Transverse colon (tissue), 4 donors: Measurements from ENCODE around the gene WDR41. TPM values are rescaled to one million over a fixed set of nuclear protein-coding genes. Genes with fewer than 3 reads are reported as not detected.

Source experiments
- DNase-seq: peaks from one replicate; pipeline ENCODE4 v3.0.0-alpha.2; 2019
- H3K27ac ChIP-seq, 4 donors: fragments of 200-600 bp; sonication (generic); 2 replicates each; pipeline ENCODE4 v1.5.1; 2016 to 2018; ENCODE audit warnings: inconsistent platforms in 4 of 4
- H3K27me3 ChIP-seq: fragments of 200-600 bp; sonication (generic); 2 replicates; pipeline ENCODE4 v1.5.1; 2017; ENCODE audit warnings: inconsistent platforms
- H3K36me3 ChIP-seq, 4 donors: fragments of 200-600 bp; sonication (generic); 2 replicates each; pipeline ENCODE4 v1.5.1; 2017 to 2019; ENCODE audit warnings: inconsistent platforms in 4 of 4
- H3K4me1 ChIP-seq, 4 donors: fragments of 200-600 bp; sonication (generic); 2 replicates each; pipeline ENCODE4 v1.5.1; 2017 to 2020; ENCODE audit warnings: inconsistent platforms in 4 of 4
- H3K4me3 ChIP-seq, 4 donors: fragments of 200-600 bp; sonication (generic); 1 replicate in 1 of 4; 2 replicates in 3 of 4; pipeline versions ENCODE4 v1.5.1 to v1.6.1; 2017 to 2019; ENCODE audit warnings: inconsistent platforms in 4 of 4
- H3K9me3 ChIP-seq, 2 donors: fragments of 200-600 bp; sonication (generic); 2 replicates each; pipeline ENCODE4 v1.5.1; 2017 to 2019; ENCODE audit warnings: inconsistent platforms in 2 of 2
- EP300 ChIP-seq: sonication (generic); formaldehyde crosslinking; IDR thresholded peaks from one replicate; pipeline ENCODE4 v1.6.1; 2017; ENCODE audit warnings: antibody characterized with exemption, low read depth
- POLR2A ChIP-seq: fragments of 450-650 bp; IDR thresholded peaks from one replicate; pipeline ENCODE4 v1.6.1; 2016; ENCODE audit warnings: antibody characterized with exemption, mild to moderate bottlenecking, moderate library complexity
- POLR2AphosphoS5 ChIP-seq, 3 donors: sonication (generic); formaldehyde crosslinking; IDR thresholded peaks; one replicate each; pipeline ENCODE4 v1.6.1; 2016; ENCODE audit warnings: antibody characterized with exemption in 3 of 3
- WGBS, 2 donors: methylation state at CpG; one replicate each; pipeline ENCODE4 v1.1.5; 2018; ENCODE audit warnings: low coverage in 1 of 2; 5-methylcytosine and 5-hydroxymethylcytosine counted together
- in situ Hi-C, 4 donors: fragments of 200-750 bp; cut with MboI; loops; one replicate each; pipeline versions ENCODE4 v1.15.0 to v1.15.1; 2017; ENCODE audit warnings: low sequenced_read_pairs in 3 of 4, low pct_ligation_motif_present in 1 of 4, low pct_unique_long_range_greater_than_20kb in 1 of 4
- intact Hi-C: fragments of 100-400 bp; cut with DNase I; formaldehyde crosslinking; loops from one replicate; pipeline ENCODE4 v1.15.1; 2023; ENCODE audit warnings: low total_unique reads
- total RNA-seq, 4 donors: library from RNA; depleted of rRNA; stranded (reverse); fragments of >200 nt; gene quantifications; one replicate each; pipeline ENCODE4 v1.1.0, GENCODE V29; 2016
- TF ChIP-seq, protein P1 (sequence below), 5 experiments: fragments of 200-600 bp in 3 of 5; fragments of 450-650 bp in 2 of 5; sonication (generic) in 3 of 5; IDR thresholded peaks; 1 replicate in 2 of 5; 2 replicates in 3 of 5; pipeline ENCODE4 v1.5.1; 2016 to 2017; ENCODE audit warnings: antibody characterized with exemption in 5 of 5, inconsistent platforms in 3 of 5, mild to moderate bottlenecking in 2 of 5, moderate library complexity in 1 of 5

WDR41 gene
- total RNA-seq, 4 donors from 2014 or later = 1.1 to 33.7 (median 21.2) TPM

DNA sequence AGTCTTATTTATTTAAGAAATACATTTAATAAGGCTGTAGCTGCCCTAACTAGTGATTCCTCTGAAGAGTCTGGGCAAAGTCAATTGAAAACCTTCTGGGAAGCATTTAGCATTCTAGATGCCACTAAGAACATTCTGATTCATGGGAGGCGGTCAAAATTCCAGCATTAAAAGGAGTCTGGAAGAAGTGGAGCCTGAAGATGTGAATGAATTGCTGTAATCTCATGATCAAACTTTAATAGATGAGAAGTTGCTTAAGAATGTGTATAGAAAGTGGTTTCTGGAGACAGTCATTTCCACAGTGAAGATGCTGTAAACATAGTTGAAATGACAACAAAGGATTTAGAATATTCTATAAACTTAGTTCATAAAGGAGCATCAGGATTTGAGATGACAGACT, 61.4 kb downstream of the WDR41 start:
- 96 to 100% methylated on average over 1 of the region's 1 CpG for WGBS, 2 donors
- H3K27ac ChIP-seq = no peak overlapping the region
- intact Hi-C loops = no loop called here
- H3K27me3 ChIP-seq = no peaks in the 10 kb centered on the region
- no peaks in the 10 kb centered on the region for H3K9me3 ChIP-seq
- in situ Hi-C loops = no loop called here
- H3K4me1 ChIP-seq = peaks cover 0 to 21% (median 2%) of the 10 kb centered on the region in 4 donors
- TF ChIP-seq POLR2AphosphoS5 (IDR thresholded peaks at IDR 0.05) (no peak), EP300 (no peak), POLR2A (no peak)
- TF ChIP-seq, protein P1, sequence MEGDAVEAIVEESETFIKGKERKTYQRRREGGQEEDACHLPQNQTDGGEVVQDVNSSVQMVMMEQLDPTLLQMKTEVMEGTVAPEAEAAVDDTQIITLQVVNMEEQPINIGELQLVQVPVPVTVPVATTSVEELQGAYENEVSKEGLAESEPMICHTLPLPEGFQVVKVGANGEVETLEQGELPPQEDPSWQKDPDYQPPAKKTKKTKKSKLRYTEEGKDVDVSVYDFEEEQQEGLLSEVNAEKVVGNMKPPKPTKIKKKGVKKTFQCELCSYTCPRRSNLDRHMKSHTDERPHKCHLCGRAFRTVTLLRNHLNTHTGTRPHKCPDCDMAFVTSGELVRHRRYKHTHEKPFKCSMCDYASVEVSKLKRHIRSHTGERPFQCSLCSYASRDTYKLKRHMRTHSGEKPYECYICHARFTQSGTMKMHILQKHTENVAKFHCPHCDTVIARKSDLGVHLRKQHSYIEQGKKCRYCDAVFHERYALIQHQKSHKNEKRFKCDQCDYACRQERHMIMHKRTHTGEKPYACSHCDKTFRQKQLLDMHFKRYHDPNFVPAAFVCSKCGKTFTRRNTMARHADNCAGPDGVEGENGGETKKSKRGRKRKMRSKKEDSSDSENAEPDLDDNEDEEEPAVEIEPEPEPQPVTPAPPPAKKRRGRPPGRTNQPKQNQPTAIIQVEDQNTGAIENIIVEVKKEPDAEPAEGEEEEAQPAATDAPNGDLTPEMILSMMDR (IDR thresholded peaks at IDR 0.05) = no peak
- no peak for DNase-seq
- peaks cover 0 to 20% (median under 1%) of the 10 kb centered on the region in 4 donors for H3K36me3 ChIP-seq
- H3K4me3 ChIP-seq = no peak overlapping the region

DNA sequence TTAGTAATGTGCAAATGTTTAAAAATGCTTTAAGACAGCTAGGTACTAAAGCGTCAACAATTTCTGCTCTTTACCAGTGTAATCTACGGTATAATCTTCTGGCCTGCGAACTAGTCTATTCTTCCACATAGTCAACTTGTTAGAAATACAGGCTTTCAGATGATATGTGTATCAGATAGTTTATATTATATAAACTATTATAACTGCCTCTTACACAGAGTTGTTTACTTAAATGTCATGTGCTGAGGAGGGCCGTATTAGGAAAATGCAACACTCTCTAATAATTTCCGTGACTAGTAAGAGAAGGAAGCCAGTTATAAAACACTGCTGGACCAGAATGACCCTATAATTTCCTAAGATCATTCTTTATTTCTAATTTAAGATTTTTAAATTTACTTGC, 63.6 kb downstream of the WDR41 start:
- H3K27me3 ChIP-seq = no peaks in the 10 kb centered on the region
- no peak for DNase-seq
- WGBS, 2 donors = 73 to 75% methylated on average over 5 of the region's 5 CpGs
- H3K36me3 ChIP-seq = peaks cover 0 to 20% (median 0%) of the 10 kb centered on the region in 4 donors
- peaks cover 0 to 21% (median 2%) of the 10 kb centered on the region in 4 donors for H3K4me1 ChIP-seq
- peak overlapping the region in 3 of 4 donors; percentile 5 to 26 (median 6) for H3K27ac ChIP-seq
- intact Hi-C loops (no loop called here), in situ Hi-C loops (no loop called here)
- no peak overlapping the region for H3K4me3 ChIP-seq
- no peak for TF ChIP-seq POLR2AphosphoS5 (IDR thresholded peaks at IDR 0.05)
- H3K9me3 ChIP-seq = no peaks in the 10 kb centered on the region

DNA sequence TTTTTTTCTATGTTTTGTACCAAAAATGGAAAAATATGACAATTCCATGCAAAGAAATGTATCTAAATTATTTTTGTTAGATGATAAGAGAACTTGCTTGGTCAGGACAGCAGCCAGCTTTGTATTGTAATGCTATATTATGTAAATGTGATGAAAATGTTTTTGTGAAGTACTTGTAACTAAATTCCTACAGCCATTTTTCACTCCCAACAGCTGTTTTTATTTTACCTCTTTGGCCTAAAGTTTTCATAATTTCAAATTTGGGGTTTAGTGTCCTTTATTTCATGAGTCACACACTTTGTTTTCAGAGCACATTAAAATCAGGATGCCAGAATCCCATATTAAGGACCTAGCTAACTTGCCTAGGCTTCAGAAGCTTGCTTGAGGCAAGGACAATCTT, 64.1 kb downstream of the WDR41 start:
- Histone ChIP-seq H3K4me3 (no peak overlapping the region), H3K27ac (peak overlapping the region in 3 of 4 donors; percentile 5 to 26 (median 6)), H3K9me3 (no peaks in the 10 kb centered on the region), H3K4me1 (peaks cover 0 to 21% (median 2%) of the 10 kb centered on the region in 4 donors), H3K36me3 (peaks cover 0 to 20% (median 0%) of the 10 kb centered on the region in 4 donors), H3K27me3 (no peaks in the 10 kb centered on the region)
- in situ Hi-C loops = no loop called here
- TF ChIP-seq POLR2AphosphoS5 (IDR thresholded peaks at IDR 0.05) (no peak), EP300 (no peak), POLR2A (no peak)
- TF ChIP-seq, protein P1 (IDR thresholded peaks at IDR 0.05) = no peak
- intact Hi-C loops = no loop called here
- no peak for DNase-seq

DNA sequence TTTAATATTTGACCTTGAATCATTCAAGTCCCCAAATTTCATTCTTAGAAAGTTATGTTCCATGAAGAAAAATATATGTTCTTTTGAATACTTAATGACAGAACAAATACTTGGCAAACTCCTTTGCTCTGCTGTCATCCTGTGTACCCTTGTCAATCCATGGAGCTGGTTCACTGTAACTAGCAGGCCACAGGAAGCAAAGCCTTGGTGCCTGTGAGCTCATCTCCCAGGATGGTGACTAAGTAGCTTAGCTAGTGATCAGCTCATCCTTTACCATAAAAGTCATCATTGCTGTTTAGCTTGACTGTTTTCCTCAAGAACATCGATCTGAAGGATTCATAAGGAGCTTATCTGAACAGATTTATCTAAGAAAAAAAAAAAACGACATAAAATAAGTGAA, 65.4 kb downstream of the WDR41 start:
- Histone ChIP-seq H3K27me3 (no peaks in the 10 kb centered on the region), H3K4me3 (no peak overlapping the region), H3K36me3 (peaks cover 0 to 9% (median 0%) of the 10 kb centered on the region in 4 donors), H3K4me1 (peaks cover 0 to 21% (median 2%) of the 10 kb centered on the region in 4 donors), H3K27ac (no peak overlapping the region), H3K9me3 (no peaks in the 10 kb centered on the region)
- no peak for DNase-seq
- in situ Hi-C loops (no loop called here), intact Hi-C loops (no loop called here)
- WGBS, 2 donors = 60 to 71% methylated on average over 2 of the region's 2 CpGs
- TF ChIP-seq, protein P1 (IDR thresholded peaks at IDR 0.05) = no peak

DNA sequence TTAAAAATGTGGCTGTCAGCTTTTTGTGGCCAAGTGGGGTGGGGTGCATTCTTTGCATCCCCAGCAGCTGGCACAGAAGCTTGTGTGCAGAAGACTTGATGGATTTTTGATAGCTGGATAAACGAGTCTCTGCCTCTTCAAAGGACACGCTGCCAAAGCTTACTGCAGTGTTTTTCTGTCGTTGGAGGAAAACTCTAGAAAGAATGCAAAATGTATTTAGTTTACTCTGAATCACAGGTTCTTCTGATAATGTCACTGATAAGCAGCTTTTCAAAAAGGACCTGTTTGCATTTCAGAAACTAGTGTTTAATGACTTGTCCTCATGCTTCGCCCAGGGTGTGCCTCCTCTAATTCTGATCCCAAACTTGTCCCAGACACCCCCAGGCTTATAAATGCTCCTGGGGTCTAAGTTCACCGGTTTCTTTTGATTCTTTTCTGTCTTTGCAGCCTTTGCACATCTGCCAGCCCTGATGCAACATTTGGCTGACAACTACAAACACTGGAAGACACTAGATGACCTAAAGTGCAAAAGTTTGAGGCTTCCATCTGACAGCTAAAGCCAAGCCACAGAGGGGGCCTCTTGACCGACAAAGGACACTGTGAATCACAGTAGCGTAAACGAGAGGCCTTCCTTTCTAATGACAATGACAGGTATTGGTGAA, 66.0 kb downstream of the WDR41 start:
- peaks cover 0 to 7% (median 0%) of the 10 kb centered on the region in 4 donors for H3K36me3 ChIP-seq
- in situ Hi-C loops (no loop called here), intact Hi-C loops (no loop called here)
- TF ChIP-seq, protein P1 (IDR thresholded peaks at IDR 0.05) = no peak
- no peak for TF ChIP-seq EP300
- TF ChIP-seq POLR2A = no peak
- no peak for TF ChIP-seq POLR2AphosphoS5 (IDR thresholded peaks at IDR 0.05)
- no peak overlapping the region for H3K4me3 ChIP-seq
- 37 to 54% methylated on average over 5 to 8 of the region's 8 CpGs for WGBS, 2 donors
- no peaks in the 10 kb centered on the region for H3K27me3 ChIP-seq
- H3K4me1 ChIP-seq = peaks cover 0 to 22% (median 2%) of the 10 kb centered on the region in 4 donors
- H3K9me3 ChIP-seq = no peaks in the 10 kb centered on the region
- H3K27ac ChIP-seq = no peak overlapping the region
- no peak for DNase-seq
